ENCODE measurements around the gene MMP19. TPM values are rescaled to one million over a fixed set of nuclear protein-coding genes. Genes with fewer than 3 reads are reported as not detected.

The MMP19 gene
- polyA plus RNA-seq, 1 experiment = 40.7 TPM

DNA sequence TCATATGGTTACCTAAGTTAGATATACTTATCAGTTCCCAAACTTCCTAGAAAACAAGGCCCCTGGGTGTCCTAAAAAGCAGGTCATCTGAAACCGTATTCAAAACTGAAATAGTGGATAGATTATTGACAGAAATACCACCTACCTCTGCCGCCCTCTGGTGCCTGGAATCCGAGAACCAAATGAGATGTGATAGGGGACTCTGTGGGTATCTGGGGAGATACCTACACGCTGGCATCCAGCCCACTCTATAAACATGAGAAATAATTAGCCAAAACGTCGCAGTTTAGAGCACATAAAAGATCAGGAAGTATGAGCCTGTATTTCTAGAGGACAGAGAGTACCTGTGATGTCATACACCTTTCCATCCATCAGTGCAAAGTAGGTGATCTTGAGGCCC lies 20.5 kb downstream of the MMP19 start:
- TF ChIP-seq, protein P1, sequence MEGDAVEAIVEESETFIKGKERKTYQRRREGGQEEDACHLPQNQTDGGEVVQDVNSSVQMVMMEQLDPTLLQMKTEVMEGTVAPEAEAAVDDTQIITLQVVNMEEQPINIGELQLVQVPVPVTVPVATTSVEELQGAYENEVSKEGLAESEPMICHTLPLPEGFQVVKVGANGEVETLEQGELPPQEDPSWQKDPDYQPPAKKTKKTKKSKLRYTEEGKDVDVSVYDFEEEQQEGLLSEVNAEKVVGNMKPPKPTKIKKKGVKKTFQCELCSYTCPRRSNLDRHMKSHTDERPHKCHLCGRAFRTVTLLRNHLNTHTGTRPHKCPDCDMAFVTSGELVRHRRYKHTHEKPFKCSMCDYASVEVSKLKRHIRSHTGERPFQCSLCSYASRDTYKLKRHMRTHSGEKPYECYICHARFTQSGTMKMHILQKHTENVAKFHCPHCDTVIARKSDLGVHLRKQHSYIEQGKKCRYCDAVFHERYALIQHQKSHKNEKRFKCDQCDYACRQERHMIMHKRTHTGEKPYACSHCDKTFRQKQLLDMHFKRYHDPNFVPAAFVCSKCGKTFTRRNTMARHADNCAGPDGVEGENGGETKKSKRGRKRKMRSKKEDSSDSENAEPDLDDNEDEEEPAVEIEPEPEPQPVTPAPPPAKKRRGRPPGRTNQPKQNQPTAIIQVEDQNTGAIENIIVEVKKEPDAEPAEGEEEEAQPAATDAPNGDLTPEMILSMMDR (IDR thresholded peaks at IDR 0.05; ENCODE audit: insufficient read depth, low read depth, low read length) = peak; percentile 30
- no peak overlapping the region for H3K4me3 ChIP-seq (ENCODE audit: low read depth, low read length)
- DNase-seq (ENCODE audit: low read depth) = no peak
- no peaks in the 10 kb centered on the region for H3K27me3 ChIP-seq (ENCODE audit: control insufficient read depth, insufficient read depth, low read length)
- CTCF ChIA-PET = no interaction called here
- POLR2A ChIA-PET = no interaction called here
- peaks cover 10% of the 10 kb centered on the region for H3K36me3 ChIP-seq (ENCODE audit: control insufficient read depth, insufficient read depth, low read length)

DNA sequence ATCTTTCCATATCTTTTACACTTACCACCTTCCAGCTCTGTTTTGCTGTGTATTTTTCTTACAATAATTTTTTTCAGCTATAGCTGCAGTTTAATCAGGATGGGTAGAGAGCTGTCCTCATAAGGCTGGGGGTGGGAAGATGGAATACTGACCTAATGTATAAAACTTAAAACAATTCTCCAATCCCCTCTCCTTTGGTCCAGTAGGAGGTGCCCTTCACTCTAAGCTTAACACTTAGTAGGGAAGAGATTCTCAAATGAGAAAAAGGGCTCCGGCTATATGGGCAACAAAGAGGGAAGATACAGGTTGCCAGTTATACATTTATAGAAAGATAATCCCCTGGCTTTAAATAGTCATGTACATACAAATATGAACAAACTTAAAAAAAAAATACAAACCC lies 22.1 kb downstream of the MMP19 start:
- POLR2A ChIA-PET = no interaction called here
- DNase-seq (ENCODE audit: low read depth) = no peak
- CTCF ChIA-PET = interaction anchor here (0.6 to 4.7 kb wide), 7 partner anchors 9 to 119 kb away, joined by 3 to 20 read pairs (median 4); partner anchors contain the start of genes DNAJC14 and PYM1
- no peak overlapping the region for H3K4me3 ChIP-seq (ENCODE audit: low read depth, low read length)
- TF ChIP-seq, protein P1 (IDR thresholded peaks at IDR 0.05; ENCODE audit: insufficient read depth, low read depth, low read length) = peak; percentile 36; the same call in 1 of the 2 replicates
- no peaks in the 10 kb centered on the region for H3K27me3 ChIP-seq (ENCODE audit: control insufficient read depth, insufficient read depth, low read length)
- peaks cover 10% of the 10 kb centered on the region for H3K36me3 ChIP-seq (ENCODE audit: control insufficient read depth, insufficient read depth, low read length)

GRCh38 chr12:55818886-55819285 lies 23.9 kb downstream of the MMP19 start:
- ChIA-PET POLR2A (interaction anchor here (2.9 kb wide), 1 partner anchor 11 kb away, joined by 30 read pairs; the partner anchor contains the start of gene DNAJC14), CTCF (interaction anchor here (1.2 to 4.7 kb wide), 6 partner anchors 10 to 121 kb away, joined by 4 to 20 read pairs (median 9); partner anchors contain the start of genes DNAJC14 and PYM1)
- no peaks in the 10 kb centered on the region for H3K27me3 ChIP-seq (ENCODE audit: control insufficient read depth, insufficient read depth, low read length)
- TF ChIP-seq, protein P1 (IDR thresholded peaks at IDR 0.05; ENCODE audit: insufficient read depth, low read depth, low read length) = no peak
- peaks cover 10% of the 10 kb centered on the region for H3K36me3 ChIP-seq (ENCODE audit: control insufficient read depth, insufficient read depth, low read length)
- no peak overlapping the region; the same call in 1 of the 2 replicates for H3K4me3 ChIP-seq (ENCODE audit: low read depth, low read length)
- DNase-seq (ENCODE audit: low read depth) = no peak

GRCh38 chr12:55818140-55818728 lies 24.5 kb downstream of the MMP19 start:
- peak overlapping the region; percentile 76 for H3K4me3 ChIP-seq (ENCODE audit: low read depth, low read length)
- POLR2A ChIA-PET = interaction anchor here (0.6 to 2.9 kb wide), 5 partner anchors 12 to 143 kb away, joined by 3 to 30 read pairs (median 4); partner anchors contain the start of gene DNAJC14
- TF ChIP-seq, protein P1 (IDR thresholded peaks at IDR 0.05; ENCODE audit: insufficient read depth, low read depth, low read length) = no peak
- CTCF ChIA-PET = interaction anchor here (0.6 to 4.7 kb wide), 9 partner anchors 11 to 122 kb away, joined by 3 to 20 read pairs (median 5); partner anchors contain the start of genes DNAJC14 and PYM1
- H3K36me3 ChIP-seq (ENCODE audit: control insufficient read depth, insufficient read depth, low read length) = peaks cover 10% of the 10 kb centered on the region
- no peak for DNase-seq (ENCODE audit: low read depth)
- H3K27me3 ChIP-seq (ENCODE audit: control insufficient read depth, insufficient read depth, low read length) = no peaks in the 10 kb centered on the region

DNA sequence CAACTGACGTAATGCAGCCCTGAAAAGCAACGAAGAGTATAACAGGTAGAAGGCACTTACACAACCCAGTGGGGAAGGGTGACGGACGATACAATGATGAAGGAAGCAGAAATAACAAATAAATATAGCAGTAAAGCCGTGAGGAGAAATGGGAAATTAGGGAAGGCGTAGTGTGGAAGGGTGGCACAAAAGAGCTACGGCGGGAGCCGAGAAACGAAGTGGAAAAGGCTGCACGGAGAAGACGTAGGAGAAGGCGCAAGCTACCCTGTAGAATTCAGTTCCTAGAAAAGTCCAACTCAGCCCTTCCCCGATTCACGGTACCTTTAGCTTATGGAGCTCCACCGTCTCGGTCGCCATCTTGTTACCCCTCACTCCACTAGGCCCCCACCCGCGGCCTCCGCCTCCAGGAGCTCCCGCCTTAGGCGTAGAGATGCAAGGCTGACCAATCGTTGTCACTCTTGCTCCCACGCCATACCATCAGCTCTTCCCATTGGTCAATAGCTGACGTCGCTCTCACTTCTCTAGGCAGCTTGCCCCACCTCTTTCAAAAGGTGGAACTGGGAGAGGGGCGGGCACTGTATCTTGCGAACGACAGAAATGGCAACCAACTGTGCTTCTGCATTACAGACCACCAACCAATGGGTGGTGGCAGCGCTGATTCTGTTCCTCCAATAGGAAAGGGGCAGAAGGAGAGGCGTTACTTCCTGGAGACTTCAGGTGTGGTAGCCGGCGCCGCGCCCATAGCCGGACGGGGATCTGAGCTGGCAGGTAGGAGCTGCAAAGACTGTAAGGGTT lies 25.2 kb downstream of the MMP19 start, which contains the start of the genes ORMDL2 and SARNP:
ORMDL2 (plus strand) TSS at position 697 of the 795 bp plus-strand sequence. CDS start 959 bp downstream, outside the sequence.
SARNP (minus strand) TSS at position 380 of the 795 bp plus-strand sequence; CDS start at position 357, 23 bp downstream.
- CTCF ChIA-PET = interaction anchor here (0.6 to 4.7 kb wide), 14 partner anchors 11 to 361 kb away, joined by 3 to 20 read pairs (median 4); partner anchors contain the start of genes DNAJC14 and PYM1
- POLR2A ChIA-PET = interaction anchor here (0.6 to 2.9 kb wide), 6 partner anchors 13 to 144 kb away, joined by 3 to 30 read pairs (median 4); partner anchors contain the start of gene DNAJC14
- DNase-seq (ENCODE audit: low read depth) = peak; percentile 99
- TF ChIP-seq, protein P1 (IDR thresholded peaks at IDR 0.05; ENCODE audit: insufficient read depth, low read depth, low read length) = no peak
- Histone ChIP-seq H3K27me3 (ENCODE audit: control insufficient read depth, insufficient read depth, low read length) (no peaks in the 10 kb centered on the region), H3K4me3 (ENCODE audit: low read depth, low read length) (peak within 1 kb of the TSS; percentile 92), H3K36me3 (ENCODE audit: control insufficient read depth, insufficient read depth, low read length) (peaks cover 8% of the 10 kb centered on the region)
